ENCODE results near the gene HSCB.
"Not testable (repeated sequence)": the region's sequence is repeated elsewhere in the genome, so short reads cannot be mapped to it uniquely, and the experiment has no call there.

Gene HSCB

GRCh38 chr22:28741785-28742561, at the start of gene HSCB, which contains the start of gene CHEK2:
Gene HSCB, plus strand, starts transcription at chr22:28742039. Its CDS starts 57 bp downstream, at chr22:28742096.
Gene CHEK2, minus strand, starts transcription at chr22:28741820. Its CDS starts 7,099 bp downstream, at chr22:28734721.
- peak; percentile 96 for DNase-seq

GRCh38 chr22:28693041-28693760, 48.6 kb upstream of the HSCB start:
- DNase-seq, result not testable (repeated sequence)

- DNase-seq, result no peak
These were observed 38.9 kb upstream of the HSCB start for GRCh38 chr22:28702891-28703290.

GRCh38 chr22:28703436-28703835, 38.4 kb upstream of the HSCB start:
- DNase-seq, result no peak

GRCh38 chr22:28706845-28707244, 35.0 kb upstream of the HSCB start:
- no peak for DNase-seq

GRCh38 chr22:28710107-28710506, 31.7 kb upstream of the HSCB start:
- DNase-seq, result no peak

- no peak for DNase-seq
These were observed 31.2 kb upstream of the HSCB start for GRCh38 chr22:28710576-28711191.

GRCh38 chr22:28711341-28711740, 30.5 kb upstream of the HSCB start:
- DNase-seq, result no peak

- DNase-seq, result no peak
These were observed 29.7 kb upstream of the HSCB start for GRCh38 chr22:28711820-28712777.

GRCh38 chr22:28714043-28714628, 27.7 kb upstream of the HSCB start:
- no peak for DNase-seq

GRCh38 chr22:28715611-28716010, 26.2 kb upstream of the HSCB start:
- no peak for DNase-seq

GRCh38 chr22:28716686-28717085, 25.2 kb upstream of the HSCB start:
- no peak for DNase-seq

GRCh38 chr22:28718044-28718443, 23.8 kb upstream of the HSCB start:
- no peak for DNase-seq

- no peak for DNase-seq
These were observed 13.8 kb upstream of the HSCB start for GRCh38 chr22:28728002-28728401.

- DNase-seq, result no peak
These were observed 13.1 kb upstream of the HSCB start for GRCh38 chr22:28728621-28729313.

GRCh38 chr22:28730179-28730578, 11.7 kb upstream of the HSCB start:
- DNase-seq, result no peak

GRCh38 chr22:28734393-28734792, 7.4 kb upstream of the HSCB start:
- DNase-seq, result no peak

- DNase-seq, result no peak
These were observed 5.3 kb upstream of the HSCB start for GRCh38 chr22:28736301-28737155.

GRCh38 chr22:28737701-28738100, 4.1 kb upstream of the HSCB start:
- DNase-seq, result no peak

GRCh38 chr22:28738876-28739275, 3.0 kb upstream of the HSCB start:
- DNase-seq, result not testable (repeated sequence)
